Fibroblast of villous mesenchyme (primary cell): ENCODE measurements around the gene TASP1. TPM values are rescaled to one million over a fixed set of nuclear protein-coding genes. Genes with fewer than 3 reads are reported as not detected.
"Not testable (repeated sequence)": the region's sequence is repeated elsewhere in the genome, so short reads cannot be mapped to it uniquely, and the experiment has no call there.

ENCODE experiments used
- DNase-seq: peaks from one replicate; pipeline ENCODE4 v3.0.0-alpha.2; 2010; ENCODE audit warnings: low read depth
- H3K4me3 ChIP-seq: 2 replicates; pipeline ENCODE4 v1.5.1; 2011; ENCODE audit warnings: low read depth, mild to moderate bottlenecking, low read length
- total RNA-seq: library from RNA; depleted of rRNA; stranded (reverse); fragments of >200 nt; gene quantifications from 2 replicates; pipeline ENCODE4 v1.2.3, GENCODE V29; 2012
- TF ChIP-seq, protein P1 (sequence below): IDR thresholded peaks from 2 replicates; pipeline ENCODE4 v1.5.1; 2012; ENCODE audit warnings: low read depth, mild to moderate bottlenecking, low read length; ENCODE audit not compliant: insufficient read depth

Gene TASP1
- total RNA-seq, 1 donor, result 9.5 TPM

DNA sequence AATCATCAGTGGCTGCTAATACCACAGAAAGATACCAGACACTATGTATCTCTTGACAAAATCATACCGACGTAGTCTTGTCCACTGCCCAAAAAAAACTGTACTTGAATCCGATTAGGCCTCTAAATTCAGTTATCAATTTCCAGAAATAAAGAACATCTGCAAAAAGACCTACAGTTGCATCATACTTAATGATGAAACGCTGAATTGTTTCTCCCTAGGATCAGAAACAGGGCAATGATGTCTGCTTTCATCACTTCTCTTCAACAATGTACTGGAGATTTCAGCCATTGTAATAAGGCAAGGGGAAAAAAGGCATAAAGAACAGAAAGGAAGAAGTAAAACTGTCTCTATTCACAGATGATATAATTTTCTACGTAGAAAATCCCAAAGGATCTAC, 152.0 kb downstream of the TASP1 start:
- no peak overlapping the region for H3K4me3 ChIP-seq
- TF ChIP-seq, protein P1, sequence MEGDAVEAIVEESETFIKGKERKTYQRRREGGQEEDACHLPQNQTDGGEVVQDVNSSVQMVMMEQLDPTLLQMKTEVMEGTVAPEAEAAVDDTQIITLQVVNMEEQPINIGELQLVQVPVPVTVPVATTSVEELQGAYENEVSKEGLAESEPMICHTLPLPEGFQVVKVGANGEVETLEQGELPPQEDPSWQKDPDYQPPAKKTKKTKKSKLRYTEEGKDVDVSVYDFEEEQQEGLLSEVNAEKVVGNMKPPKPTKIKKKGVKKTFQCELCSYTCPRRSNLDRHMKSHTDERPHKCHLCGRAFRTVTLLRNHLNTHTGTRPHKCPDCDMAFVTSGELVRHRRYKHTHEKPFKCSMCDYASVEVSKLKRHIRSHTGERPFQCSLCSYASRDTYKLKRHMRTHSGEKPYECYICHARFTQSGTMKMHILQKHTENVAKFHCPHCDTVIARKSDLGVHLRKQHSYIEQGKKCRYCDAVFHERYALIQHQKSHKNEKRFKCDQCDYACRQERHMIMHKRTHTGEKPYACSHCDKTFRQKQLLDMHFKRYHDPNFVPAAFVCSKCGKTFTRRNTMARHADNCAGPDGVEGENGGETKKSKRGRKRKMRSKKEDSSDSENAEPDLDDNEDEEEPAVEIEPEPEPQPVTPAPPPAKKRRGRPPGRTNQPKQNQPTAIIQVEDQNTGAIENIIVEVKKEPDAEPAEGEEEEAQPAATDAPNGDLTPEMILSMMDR, result no peak
- DNase-seq, result no peak

DNA sequence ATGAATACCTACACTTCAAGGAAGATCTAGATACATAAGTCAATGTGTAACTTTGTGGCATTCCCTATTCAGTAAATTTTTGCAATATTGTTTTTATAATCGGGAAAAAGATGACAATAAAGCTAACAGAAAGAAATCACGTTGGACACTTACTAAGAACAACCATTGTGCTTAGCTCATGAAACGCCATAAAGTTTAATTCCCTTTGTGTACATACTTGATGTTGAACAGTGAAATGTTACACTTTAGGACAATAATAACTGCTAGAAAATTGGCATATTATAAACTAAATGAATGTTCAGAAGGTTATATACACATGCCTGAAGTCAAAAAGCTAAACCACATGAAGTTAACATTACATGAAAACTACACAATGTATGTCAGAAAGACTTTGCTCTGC, 153.2 kb downstream of the TASP1 start:
- DNase-seq, result no peak

DNA sequence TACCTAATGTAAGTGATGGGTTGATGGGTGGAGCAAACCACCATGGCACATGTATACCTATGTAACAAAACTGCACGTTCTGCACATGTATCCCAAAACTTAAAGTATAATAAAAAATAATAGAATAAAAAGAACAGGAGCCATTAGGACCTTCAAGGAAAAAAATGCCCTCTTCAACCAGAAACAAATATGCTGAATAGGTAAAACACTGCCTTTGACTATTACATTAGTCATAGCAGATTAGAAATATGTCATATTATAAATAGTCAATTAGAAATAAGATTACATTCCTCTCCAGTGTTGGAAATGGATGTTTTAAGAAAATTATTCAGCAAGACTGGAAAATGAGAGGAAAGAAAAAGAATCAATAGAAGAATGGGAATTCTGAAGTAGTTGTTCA, 153.7 kb downstream of the TASP1 start:
- DNase-seq, H3K4me3 ChIP-seq: not testable (repeated sequence)

More for the DNA sequence above, 153.2 kb downstream of the TASP1 start:
- no peak overlapping the region for H3K4me3 ChIP-seq
- TF ChIP-seq, protein P1, result no peak

DNA sequence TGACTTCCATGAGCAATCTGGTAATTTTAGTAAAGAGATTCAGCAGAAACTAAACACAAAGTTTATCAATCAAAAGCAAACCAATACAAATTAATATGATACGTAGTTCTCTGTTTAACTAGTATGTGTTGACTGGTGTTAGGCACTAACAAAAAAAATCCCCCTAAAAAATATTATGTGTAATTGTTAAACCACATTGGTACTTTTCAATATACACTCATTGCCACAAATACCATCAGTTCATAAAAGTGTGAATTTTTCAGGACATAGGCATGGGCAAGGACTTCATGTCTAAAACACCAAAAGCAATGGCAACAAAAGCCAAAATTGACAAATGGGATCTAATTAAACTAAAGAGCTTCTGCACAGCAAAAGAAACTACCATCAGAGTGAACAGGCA, 155.3 kb downstream of the TASP1 start:
- H3K4me3 ChIP-seq, DNase-seq: not testable (repeated sequence)

DNA sequence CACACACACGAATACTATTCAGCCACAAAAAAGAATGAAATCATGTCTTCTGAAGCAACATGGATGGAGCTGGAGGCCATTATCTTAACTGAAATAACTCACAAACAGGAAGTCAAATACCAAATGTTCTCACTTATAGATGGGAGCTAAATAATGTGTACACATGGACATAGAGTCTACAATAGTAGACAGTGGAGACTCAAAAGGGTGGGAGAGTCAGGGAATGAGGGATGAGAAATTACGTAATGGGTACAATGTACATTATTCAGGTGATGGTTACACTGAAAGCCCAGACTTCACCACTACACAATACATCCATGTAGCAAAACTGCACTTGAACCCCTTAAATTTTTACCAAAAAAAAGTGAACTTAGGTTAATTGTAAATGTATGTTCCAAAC, 160.4 kb downstream of the TASP1 start:
- TF ChIP-seq, protein P1, result no peak
- DNase-seq, result no peak
- no peak overlapping the region for H3K4me3 ChIP-seq

DNA sequence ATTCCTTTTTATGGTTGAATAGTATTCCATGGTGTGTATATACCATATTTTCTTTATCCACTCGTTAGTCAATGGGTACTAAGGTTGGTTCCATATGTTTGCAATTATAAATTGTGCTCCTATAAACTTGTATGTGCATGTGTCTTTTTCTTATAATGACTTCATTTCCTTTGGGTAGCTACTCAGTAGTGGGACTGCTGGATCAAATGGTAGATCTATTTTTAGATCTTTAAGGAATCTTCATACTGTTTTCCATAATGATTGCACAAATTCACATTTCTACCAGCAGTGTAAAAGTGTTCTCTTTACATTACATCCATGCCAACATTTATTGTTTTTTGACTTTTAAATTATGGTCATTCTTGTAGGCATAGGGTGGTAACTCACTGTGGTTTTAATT, 164.3 kb downstream of the TASP1 start:
- no peak for DNase-seq
- no peak overlapping the region for H3K4me3 ChIP-seq
- TF ChIP-seq, protein P1, result no peak

DNA sequence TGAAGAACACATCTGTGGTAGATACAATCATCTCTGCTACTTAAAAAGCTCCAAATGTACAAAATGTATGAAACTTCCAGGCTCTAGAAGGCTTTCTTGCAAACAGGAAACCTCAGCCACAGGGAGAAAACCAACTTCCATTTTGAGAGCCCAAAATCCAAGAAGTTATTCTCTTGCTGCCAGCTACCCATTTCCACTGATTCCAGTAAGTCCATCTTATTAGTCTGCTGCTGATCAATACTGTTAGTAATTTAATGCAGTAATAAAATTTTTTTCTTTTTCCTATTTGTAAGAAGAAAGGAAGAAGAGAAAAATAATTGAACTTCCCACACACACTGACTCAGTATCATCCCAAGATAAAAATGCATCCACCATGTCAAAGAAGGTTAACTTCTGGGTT, 169.5 kb downstream of the TASP1 start:
- DNase-seq, result no peak
- TF ChIP-seq, protein P1, result no peak
- no peak overlapping the region for H3K4me3 ChIP-seq

DNA sequence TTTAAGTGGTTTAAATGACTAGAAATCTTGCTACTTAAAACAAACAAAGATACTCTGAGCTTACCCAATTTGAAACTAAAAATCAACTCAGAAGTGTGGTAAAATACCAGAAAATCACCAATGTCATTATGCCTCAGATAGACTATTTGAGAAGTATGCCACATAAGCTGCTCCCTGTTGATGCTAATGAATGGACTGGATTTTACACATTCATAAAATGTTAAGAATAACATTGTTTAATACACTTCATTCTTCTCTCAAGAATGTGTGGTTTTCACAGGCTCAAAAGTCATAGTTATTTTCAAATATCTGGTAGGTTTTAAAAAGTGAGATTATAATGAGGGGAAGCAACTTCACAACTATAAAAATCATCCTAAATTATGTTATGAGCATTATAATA, 170.6 kb downstream of the TASP1 start:
- TF ChIP-seq, protein P1, result no peak
- no peak for DNase-seq
- H3K4me3 ChIP-seq, result no peak overlapping the region
